ENCODE results near the gene KLRB1.

DNA sequence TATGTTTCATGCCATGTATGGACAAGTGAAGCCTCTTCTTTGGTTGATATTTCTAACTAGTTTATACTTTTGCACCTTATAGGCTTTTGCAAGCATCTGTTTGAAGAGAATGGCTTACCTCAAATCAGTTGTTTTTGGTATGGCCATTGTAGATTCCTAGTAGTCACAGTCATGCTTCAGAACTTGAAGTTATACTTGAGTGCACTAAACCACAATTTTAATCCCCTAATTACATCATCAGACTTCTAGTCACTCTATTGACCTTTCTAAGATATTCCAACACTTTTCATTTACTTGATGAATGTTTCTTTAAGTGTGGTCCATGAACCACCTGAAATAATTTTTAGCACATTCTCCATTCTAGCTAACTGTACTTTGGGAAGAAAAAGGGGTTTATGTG, 18.6 kb upstream of the KLRB1 start:
- TF ChIP-seq POLR2A (IDR thresholded peaks at IDR 0.05; ENCODE audit: extremely low read depth, insufficient read length), result no peak
- TF ChIP-seq, protein P1, sequence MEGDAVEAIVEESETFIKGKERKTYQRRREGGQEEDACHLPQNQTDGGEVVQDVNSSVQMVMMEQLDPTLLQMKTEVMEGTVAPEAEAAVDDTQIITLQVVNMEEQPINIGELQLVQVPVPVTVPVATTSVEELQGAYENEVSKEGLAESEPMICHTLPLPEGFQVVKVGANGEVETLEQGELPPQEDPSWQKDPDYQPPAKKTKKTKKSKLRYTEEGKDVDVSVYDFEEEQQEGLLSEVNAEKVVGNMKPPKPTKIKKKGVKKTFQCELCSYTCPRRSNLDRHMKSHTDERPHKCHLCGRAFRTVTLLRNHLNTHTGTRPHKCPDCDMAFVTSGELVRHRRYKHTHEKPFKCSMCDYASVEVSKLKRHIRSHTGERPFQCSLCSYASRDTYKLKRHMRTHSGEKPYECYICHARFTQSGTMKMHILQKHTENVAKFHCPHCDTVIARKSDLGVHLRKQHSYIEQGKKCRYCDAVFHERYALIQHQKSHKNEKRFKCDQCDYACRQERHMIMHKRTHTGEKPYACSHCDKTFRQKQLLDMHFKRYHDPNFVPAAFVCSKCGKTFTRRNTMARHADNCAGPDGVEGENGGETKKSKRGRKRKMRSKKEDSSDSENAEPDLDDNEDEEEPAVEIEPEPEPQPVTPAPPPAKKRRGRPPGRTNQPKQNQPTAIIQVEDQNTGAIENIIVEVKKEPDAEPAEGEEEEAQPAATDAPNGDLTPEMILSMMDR (IDR thresholded peaks at IDR 0.05; ENCODE audit: low read depth, low read length), result no peak

Data from NB4 (cell line).